Activated CD4-positive, alpha-beta T cell treated with anti-CD3 and anti-CD28 coated beads for 36 hours (primary cell): Measurements from ENCODE around the gene ARID1B. TPM values are rescaled to one million over a fixed set of nuclear protein-coding genes. Genes with fewer than 3 reads are reported as not detected.

Experiments
- ATAC-seq: fragments of 200-7000 bp; cut with Tn5 transposase; one replicate; pipeline ENCODE4 v1.10.0; 2021; ENCODE audit warnings: mild to moderate bottlenecking, moderate library complexity
- CTCF ChIA-PET: fragments of 350-600 bp; sonication (Branson Sonifier 250); formaldehyde crosslinking; loops from one replicate; lab custom pipeline; 2021; ENCODE audit warnings: antibody characterized with exemption; lab: Charles Lee
- POLR2A ChIA-PET: fragments of 350-600 bp; sonication (Branson Sonifier 250); formaldehyde crosslinking; loops from one replicate; lab custom pipeline; 2021; ENCODE audit warnings: antibody characterized with exemption, inconsistent platforms; lab: Charles Lee
- DNase-seq: peaks from one replicate; pipeline ENCODE4 v3.0.0-alpha.2; 2020
- H3K27ac Mint-ChIP-seq: one replicate; pipeline ENCODE4 v1.8.0; 2021; ENCODE audit warnings: mixed read lengths
- H3K27me3 Mint-ChIP-seq: one replicate; pipeline ENCODE4 v1.8.0; 2021; ENCODE audit warnings: mixed read lengths
- H3K36me3 Mint-ChIP-seq: one replicate; pipeline ENCODE4 v1.8.0; 2021; ENCODE audit warnings: low read depth, mixed read lengths
- H3K4me1 Mint-ChIP-seq: one replicate; pipeline ENCODE4 v1.8.0; 2021; ENCODE audit warnings: mixed read lengths
- H3K4me3 Mint-ChIP-seq: one replicate; pipeline ENCODE4 v1.8.0; 2021; ENCODE audit warnings: mild to moderate bottlenecking, moderate library complexity, mixed read lengths
- H3K9me3 Mint-ChIP-seq: one replicate; pipeline ENCODE4 v1.8.0; 2021; ENCODE audit warnings: low read depth, mixed read lengths
- intact Hi-C, 2 experiments: fragments of 100-400 bp; cut with DNase I in 1 of 2; cut with micrococcal nuclease in 1 of 2; formaldehyde crosslinking; loops; one replicate each; pipeline versions ENCODE4 v1.14.2 to v1.15.1; 2022 to 2024; cut with DNase I, micrococcal nuclease
- total RNA-seq, 2 experiments: library from RNA; stranded (reverse); gene quantifications; one replicate each; pipeline ENCODE4 v1.2.3, GENCODE V29; 2021

Gene ARID1B
- total RNA-seq, 2 experiments from 2014 or later: 42.2 to 53.6 TPM

GRCh38 chr6:157152556-157152955, 375.4 kb downstream of the ARID1B start:
- POLR2A ChIA-PET: no interaction called here
- ATAC-seq (no peak), DNase-seq (no peak)
- Mint-ChIP-seq H3K4me3 (no peak overlapping the region), H3K27ac (no peak overlapping the region), H3K36me3 (peaks cover 19% of the 10 kb centered on the region), H3K4me1 (peaks cover 17% of the 10 kb centered on the region), H3K27me3 (no peaks in the 10 kb centered on the region), H3K9me3 (no peaks in the 10 kb centered on the region)
- CTCF ChIA-PET: interaction anchor here (0.9 to 1.4 kb wide), 6 partner anchors 13 to 73 kb away, joined by 3 to 4 read pairs (median 3); no protein-coding TSS in a partner anchor
- intact Hi-C loops: no loop called here

DNA sequence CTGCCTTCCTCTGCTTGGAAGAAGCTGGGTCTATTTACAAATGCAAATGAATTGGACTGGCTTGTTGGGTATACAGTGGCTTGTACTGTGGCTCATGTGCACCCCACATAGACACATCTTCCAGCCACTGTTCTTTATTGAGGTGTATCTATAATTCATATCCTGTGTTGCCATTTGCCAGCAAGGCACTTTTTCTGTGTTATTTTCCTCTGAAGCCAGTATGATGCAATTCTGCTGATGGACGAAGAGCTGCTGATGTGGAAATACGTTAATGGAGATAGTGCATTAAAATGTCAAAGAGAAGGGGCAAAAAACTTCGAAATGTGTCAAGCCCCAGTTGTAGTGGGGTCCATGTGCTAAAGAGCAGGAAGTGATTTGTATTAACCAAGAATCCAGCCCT, 378.6 kb downstream of the ARID1B start:
- Mint-ChIP-seq H3K9me3 (no peaks in the 10 kb centered on the region), H3K27ac (no peak overlapping the region), H3K27me3 (no peaks in the 10 kb centered on the region), H3K36me3 (peaks cover 23% of the 10 kb centered on the region), H3K4me1 (peaks cover 17% of the 10 kb centered on the region), H3K4me3 (no peak overlapping the region)
- DNase-seq (no peak), ATAC-seq (no peak)
- ChIA-PET CTCF (interaction anchor here (1.4 kb wide), 1 partner anchor 9 kb away, joined by 3 read pairs; no protein-coding TSS in a partner anchor), POLR2A (no interaction called here)
- intact Hi-C loops: no loop called here

DNA sequence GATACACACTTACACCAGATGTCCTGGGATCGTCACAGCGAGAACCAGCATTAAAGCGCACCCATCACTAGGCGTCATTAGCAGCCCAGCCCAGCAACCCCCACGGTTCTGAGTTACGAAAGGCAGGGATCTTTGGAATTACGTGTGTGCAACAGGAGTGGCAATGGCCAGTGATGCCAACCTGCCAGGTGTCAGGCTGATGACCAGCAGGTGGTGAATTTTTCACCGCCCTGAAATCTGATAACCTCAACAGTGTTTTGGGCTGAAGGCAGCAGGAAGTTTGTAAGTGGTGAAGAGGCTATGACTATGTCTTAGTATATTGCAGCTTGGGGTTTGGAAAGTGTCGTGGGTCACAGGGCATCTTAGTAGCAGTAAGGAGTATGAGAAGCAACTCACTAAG, 380.1 kb downstream of the ARID1B start:
- Mint-ChIP-seq H3K27ac (no peak overlapping the region), H3K4me3 (no peak overlapping the region)

DNA sequence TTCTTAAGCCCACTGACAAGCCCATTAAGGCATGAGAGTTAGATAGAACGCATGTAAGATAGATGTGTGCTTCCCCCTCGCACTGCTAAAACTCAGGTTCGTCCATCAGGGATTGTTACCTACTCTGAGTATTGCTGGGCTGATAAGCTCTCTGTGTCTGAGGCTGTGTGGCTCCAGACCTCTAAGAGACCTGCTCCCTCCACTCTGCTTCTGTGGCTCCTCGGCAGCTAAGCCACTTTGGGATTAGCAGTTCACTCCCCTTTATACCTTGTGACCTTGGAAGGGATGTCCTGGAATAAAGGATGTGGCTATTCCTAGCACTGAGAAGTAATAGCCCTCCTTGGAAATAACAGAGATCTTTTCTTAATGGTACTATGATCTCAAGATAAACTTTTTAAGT, 381.3 kb downstream of the ARID1B start:
- ChIA-PET CTCF (interaction anchor here (1.5 kb wide), 2 partner anchors 21 to 36 kb away, joined by 4 read pairs; no protein-coding TSS in a partner anchor), POLR2A (interaction anchor here (0.8 kb wide), 1 partner anchor 14 kb away, joined by 3 read pairs; no protein-coding TSS in a partner anchor)
- ATAC-seq: no peak
- DNase-seq: no peak
- intact Hi-C loops: no loop called here
- H3K36me3 Mint-ChIP-seq: peaks cover 12% of the 10 kb centered on the region
- no peaks in the 10 kb centered on the region for H3K27me3 Mint-ChIP-seq
- H3K27ac Mint-ChIP-seq: no peak overlapping the region
- H3K9me3 Mint-ChIP-seq: no peaks in the 10 kb centered on the region
- no peaks in the 10 kb centered on the region for H3K4me1 Mint-ChIP-seq
- H3K4me3 Mint-ChIP-seq: no peak overlapping the region

More for the DNA sequence above, 380.1 kb downstream of the ARID1B start:
- intact Hi-C loops: no loop called here
- ATAC-seq (no peak), DNase-seq (no peak)
- no peaks in the 10 kb centered on the region for H3K9me3 Mint-ChIP-seq
- ChIA-PET CTCF (no interaction called here), POLR2A (no interaction called here)
- H3K4me1 Mint-ChIP-seq: peaks cover 4% of the 10 kb centered on the region
- H3K36me3 Mint-ChIP-seq: peaks cover 16% of the 10 kb centered on the region
- H3K27me3 Mint-ChIP-seq: no peaks in the 10 kb centered on the region

GRCh38 chr6:157158897-157159296, 381.7 kb downstream of the ARID1B start:
- POLR2A ChIA-PET: interaction anchor here (0.6 to 0.8 kb wide), 2 partner anchors 14 to 15 kb away, joined by 3 to 7 read pairs; no protein-coding TSS in a partner anchor
- Mint-ChIP-seq H3K9me3 (no peaks in the 10 kb centered on the region), H3K27me3 (no peaks in the 10 kb centered on the region), H3K36me3 (peaks cover 10% of the 10 kb centered on the region), H3K27ac (no peak overlapping the region), H3K4me1 (no peaks in the 10 kb centered on the region), H3K4me3 (no peak overlapping the region)
- intact Hi-C loops: no loop called here
- DNase-seq (no peak), ATAC-seq (no peak)
- CTCF ChIA-PET: interaction anchor here (0.7 to 1.5 kb wide), 6 partner anchors 21 to 217 kb away, joined by 3 to 4 read pairs (median 3); no protein-coding TSS in a partner anchor

DNA sequence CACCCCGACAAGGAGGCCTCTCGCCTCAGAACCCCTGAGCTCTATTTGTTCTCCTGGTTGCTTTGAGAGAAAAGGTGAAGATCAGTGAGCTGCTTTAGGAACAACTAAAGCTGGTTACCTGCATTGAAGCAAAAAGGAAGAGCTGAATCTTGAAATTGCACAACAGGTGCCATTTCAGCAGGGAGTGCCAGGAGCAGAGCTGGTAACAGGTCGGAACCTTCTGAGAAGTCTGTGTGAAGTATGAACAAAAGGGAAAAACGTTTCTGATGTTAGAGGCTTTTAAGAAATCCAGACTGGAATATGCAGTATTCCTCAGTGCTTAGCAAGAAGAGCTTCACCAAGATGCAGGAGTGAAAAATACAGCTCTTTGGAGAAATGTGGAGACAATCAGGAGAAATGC, 382.2 kb downstream of the ARID1B start:
- CTCF ChIA-PET: interaction anchor here (0.7 to 1.5 kb wide), 8 partner anchors 14 to 217 kb away, joined by 3 to 4 read pairs (median 3); no protein-coding TSS in a partner anchor
- ATAC-seq (no peak), DNase-seq (no peak)
- Mint-ChIP-seq H3K9me3 (no peaks in the 10 kb centered on the region), H3K4me1 (no peaks in the 10 kb centered on the region), H3K27me3 (no peaks in the 10 kb centered on the region), H3K4me3 (no peak overlapping the region), H3K27ac (no peak overlapping the region), H3K36me3 (peaks cover 9% of the 10 kb centered on the region)
- intact Hi-C loops: no loop called here
- POLR2A ChIA-PET: interaction anchor here (0.6 kb wide), 1 partner anchor 15 kb away, joined by 7 read pairs; no protein-coding TSS in a partner anchor

- ATAC-seq (no peak), DNase-seq (no peak)
- no peaks in the 10 kb centered on the region for H3K27me3 Mint-ChIP-seq
- no peaks in the 10 kb centered on the region for H3K4me1 Mint-ChIP-seq
- ChIA-PET CTCF (interaction anchor here (0.6 kb wide), 1 partner anchor 14 kb away, joined by 3 read pairs; no protein-coding TSS in a partner anchor), POLR2A (no interaction called here)
- no peak overlapping the region for H3K27ac Mint-ChIP-seq
- no peak overlapping the region for H3K4me3 Mint-ChIP-seq
- H3K36me3 Mint-ChIP-seq: peaks cover 9% of the 10 kb centered on the region
- H3K9me3 Mint-ChIP-seq: no peaks in the 10 kb centered on the region
- intact Hi-C loops: no loop called here
Measured at GRCh38 chr6:157161912-157162311, 384.7 kb downstream of the ARID1B start.

GRCh38 chr6:157162766-157163433, 385.7 kb downstream of the ARID1B start:
- H3K4me3 Mint-ChIP-seq: no peak overlapping the region
- H3K27ac Mint-ChIP-seq: no peak overlapping the region
- no peaks in the 10 kb centered on the region for H3K4me1 Mint-ChIP-seq
- peaks cover 11% of the 10 kb centered on the region for H3K36me3 Mint-ChIP-seq
- ChIA-PET CTCF (no interaction called here), POLR2A (no interaction called here)
- no peaks in the 10 kb centered on the region for H3K27me3 Mint-ChIP-seq
- no peaks in the 10 kb centered on the region for H3K9me3 Mint-ChIP-seq
- intact Hi-C loops: no loop called here
- ATAC-seq (no peak), DNase-seq (no peak)

DNA sequence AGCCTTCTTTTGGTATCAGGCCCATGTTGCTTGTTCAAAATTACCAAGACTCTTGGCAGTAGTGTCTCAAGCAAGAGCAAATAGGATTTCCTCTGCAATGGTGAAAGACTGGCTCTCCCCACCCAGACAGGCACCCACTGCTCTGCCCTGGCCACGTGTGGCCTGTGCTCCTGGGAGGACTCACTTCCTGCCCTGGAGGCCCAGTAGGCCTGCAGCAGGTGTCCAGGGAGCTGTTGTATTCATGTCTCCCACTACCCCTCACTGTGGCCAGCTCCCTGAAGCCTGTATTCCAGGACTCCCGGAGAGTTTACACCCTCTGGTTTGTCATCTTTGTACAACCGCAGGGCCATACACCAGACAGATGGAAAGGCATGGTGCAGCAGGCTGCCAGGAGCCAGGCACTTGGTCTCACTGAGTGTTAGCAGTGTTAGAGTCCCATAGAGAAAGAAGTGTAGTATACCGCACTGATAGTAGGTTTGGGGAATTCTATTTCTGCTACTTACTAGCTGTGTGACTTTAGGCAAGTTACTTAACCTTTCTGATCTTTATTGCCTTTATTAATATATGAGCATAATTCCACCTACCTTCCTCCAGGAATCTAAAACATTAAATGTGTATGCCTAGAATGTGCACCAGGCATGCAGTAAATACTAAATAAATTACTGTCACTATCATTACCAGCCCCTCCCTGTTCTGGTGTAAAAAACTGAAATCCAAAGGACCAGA, 386.4 kb downstream of the ARID1B start:
- Mint-ChIP-seq H3K27me3 (no peaks in the 10 kb centered on the region), H3K4me1 (no peaks in the 10 kb centered on the region), H3K27ac (no peak overlapping the region), H3K9me3 (no peaks in the 10 kb centered on the region), H3K4me3 (no peak overlapping the region), H3K36me3 (peaks cover 18% of the 10 kb centered on the region)
- POLR2A ChIA-PET: no interaction called here
- no peak for ATAC-seq
- CTCF ChIA-PET: interaction anchor here (1.0 to 2.4 kb wide), 2 partner anchors 9 to 22 kb away, joined by 3 to 7 read pairs; no protein-coding TSS in a partner anchor
- DNase-seq: no peak
- intact Hi-C loops: no loop called here

GRCh38 chr6:157164972-157165371, 387.8 kb downstream of the ARID1B start:
- no peak for ATAC-seq
- DNase-seq: no peak
- Mint-ChIP-seq H3K4me1 (no peaks in the 10 kb centered on the region), H3K36me3 (peaks cover 13% of the 10 kb centered on the region), H3K27ac (no peak overlapping the region), H3K27me3 (no peaks in the 10 kb centered on the region), H3K4me3 (no peak overlapping the region), H3K9me3 (no peaks in the 10 kb centered on the region)
- POLR2A ChIA-PET: no interaction called here
- intact Hi-C loops: no loop called here
- CTCF ChIA-PET: interaction anchor here (0.6 to 2.4 kb wide), 7 partner anchors 9 to 274 kb away, joined by 3 to 7 read pairs (median 4); no protein-coding TSS in a partner anchor

- CTCF ChIA-PET: interaction anchor here (0.6 kb wide), 1 partner anchor 1908 kb away, joined by 3 read pairs; no protein-coding TSS in a partner anchor
- Mint-ChIP-seq H3K4me1 (no peaks in the 10 kb centered on the region), H3K4me3 (no peak overlapping the region), H3K9me3 (no peaks in the 10 kb centered on the region), H3K36me3 (peaks cover 13% of the 10 kb centered on the region), H3K27ac (no peak overlapping the region), H3K27me3 (no peaks in the 10 kb centered on the region)
- POLR2A ChIA-PET: no interaction called here
- ATAC-seq (no peak), DNase-seq (no peak)
- intact Hi-C loops: no loop called here
Measured at GRCh38 chr6:157166784-157167183, 389.6 kb downstream of the ARID1B start.
